GM23338 (cell line): Measurements from ENCODE around the gene MYLK.
A peak's percentile ranks its signal among the peaks of the same experiment; 100 is the strongest.
"Not testable (repeated sequence)": the region's sequence is repeated elsewhere in the genome, so short reads cannot be mapped to it uniquely, and the experiment has no call there.

ENCODE experiments used
- CREB1 ChIP-seq: fragments of 250-450 bp; sonication (Bioruptor Pico); IDR thresholded peaks from 2 replicates; pipeline ENCODE4 v1.5.0; 2020; ENCODE audit warnings: low read depth, mild to moderate bottlenecking, moderate library complexity
- CTCF ChIP-seq, 2 experiments: fragments of 200-600 bp in 1 of 2; sonication (generic) in 1 of 2; conservative IDR thresholded peaks; 2 replicates each; pipeline versions ENCODE4 v1.5.1 to v1.6.1; 2016 to 2017; ENCODE audit warnings: antibody characterized with exemption in 2 of 2, low read depth in 2 of 2, mild to moderate bottlenecking in 2 of 2, moderate library complexity in 1 of 2
- ETS1 ChIP-seq: IDR thresholded peaks from 2 replicates; pipeline ENCODE4 v1.6.1; 2016; ENCODE audit warnings: antibody characterized with exemption
- EZH2 ChIP-seq: fragments of 200-600 bp; sonication (generic); IDR thresholded peaks from one replicate; pipeline ENCODE4 v1.8.0; 2017; ENCODE audit warnings: antibody characterized with exemption, mild to moderate bottlenecking, low read depth; ENCODE audit not compliant: unreplicated experiment
- EZH2phosphoT487 ChIP-seq: fragments of 200-600 bp; sonication (generic); IDR thresholded peaks from one replicate; pipeline ENCODE4 v1.8.1; 2018; ENCODE audit warnings: antibody characterized with exemption; ENCODE audit not compliant: unreplicated experiment
- JUNB ChIP-seq: IDR thresholded peaks from one replicate; pipeline ENCODE4 v1.6.1; 2016; ENCODE audit warnings: antibody characterized with exemption; ENCODE audit not compliant: unreplicated experiment
- NANOG ChIP-seq: IDR thresholded peaks from 2 replicates; pipeline ENCODE4 v1.6.1; 2016; ENCODE audit warnings: antibody characterized with exemption, borderline replicate concordance
- POLR2AphosphoS5 ChIP-seq: IDR thresholded peaks from 2 replicates; pipeline ENCODE4 v1.6.1; 2016; ENCODE audit warnings: antibody characterized with exemption, low read depth
- REST ChIP-seq: IDR thresholded peaks from one replicate; pipeline ENCODE4 v1.6.1; 2018; ENCODE audit warnings: antibody characterized with exemption; ENCODE audit not compliant: unreplicated experiment
- STAT1 ChIP-seq: IDR thresholded peaks from one replicate; pipeline ENCODE4 v1.6.1; 2016; ENCODE audit warnings: antibody characterized with exemption; ENCODE audit not compliant: unreplicated experiment
- ZNF114 ChIP-seq: fragments of 250-450 bp; sonication (Bioruptor Pico); IDR thresholded peaks from 2 replicates; pipeline ENCODE4 v1.5.0; 2020; ENCODE audit warnings: mild to moderate bottlenecking, moderate library complexity
- ZNF331 ChIP-seq: fragments of 250-450 bp; sonication (Bioruptor Pico); IDR thresholded peaks from 2 replicates; pipeline ENCODE4 v1.5.0; 2020; ENCODE audit warnings: low read depth, mild to moderate bottlenecking, moderate library complexity
- ZNF462 ChIP-seq: fragments of 250-450 bp; sonication (Bioruptor Pico); IDR thresholded peaks from 2 replicates; pipeline ENCODE4 v1.5.0; 2020; ENCODE audit warnings: mild to moderate bottlenecking, moderate library complexity

- TF ChIP-seq EZH2; CREB1; POLR2AphosphoS5; EZH2phosphoT487; REST; ZNF114 (CRISPR knock-in tag); JUNB; ZNF331 (CRISPR knock-in tag); ETS1; NANOG; STAT1; ZNF462: not testable (repeated sequence)
- TF ChIP-seq CTCF (conservative IDR thresholded peaks at IDR 0.05; ENCODE audit: low read depth in 2 of 2) = peak; percentile 55 to 90
These were observed 164.9 kb downstream of the MYLK start for GRCh38 chr3:123719061-123719756.
